H1 (cell line): ENCODE results near the gene GPR42. TPM values are rescaled to one million over a fixed set of nuclear protein-coding genes. Genes with fewer than 3 reads are reported as not detected.

Experiments used
- CTCF ChIA-PET: fragments of 300-600 bp; sonication (Branson Sonifier 250); formaldehyde crosslinking; loops from one replicate; lab custom pipeline; 2021; ENCODE audit not compliant: partially characterized antibody; lab: Charles Lee
- POLR2A ChIA-PET: fragments of 300-600 bp; sonication (Branson Sonifier 250); formaldehyde crosslinking; loops from one replicate; lab custom pipeline; 2021; ENCODE audit warnings: inconsistent platforms; ENCODE audit not compliant: partially characterized antibody; lab: Charles Lee
- DNase-seq, 2 experiments: peaks; one replicate each; pipeline versions ENCODE4 v3.0.0 to v3.0.0-alpha.2; 2010 to 2022; ENCODE audit warnings: low spot score in 2 of 2, low read depth in 1 of 2, mixed read lengths in 1 of 2
- FAIRE-seq: peaks from 2 replicates; lab custom pipeline; 2011; peaks lifted over from hg19 to GRCh38; lab: Jason Lieb, UNC
- H2AFZ ChIP-seq: 2 replicates; pipeline ENCODE4 v1.8.1; 2012; ENCODE audit warnings: low read length, inconsistent platforms
- H2AK5ac ChIP-seq: 2 replicates; pipeline ENCODE4 v1.6.1; 2013; ENCODE audit warnings: low read depth, low read length
- H2BK120ac ChIP-seq: replicated peaks from 2 replicates; pipeline ENCODE3; 2013; ENCODE audit warnings: low read depth, low read length, inconsistent platforms
- H2BK12ac ChIP-seq: 2 replicates; pipeline ENCODE4 v1.6.1; 2013; ENCODE audit warnings: low read depth, low read length
- H2BK15ac ChIP-seq: 2 replicates; pipeline ENCODE4 v1.6.1; 2013; ENCODE audit warnings: low read length
- H2BK20ac ChIP-seq: 2 replicates; pipeline ENCODE4 v1.6.1; 2013; ENCODE audit warnings: low read length
- H2BK5ac ChIP-seq: 2 replicates; pipeline ENCODE4 v1.6.1; 2013; ENCODE audit warnings: low read depth, low read length
- H3K14ac ChIP-seq: 2 replicates; pipeline ENCODE4 v1.6.1; 2013; ENCODE audit warnings: inconsistent platforms; ENCODE audit not compliant: insufficient read length
- H3K18ac ChIP-seq: 2 replicates; pipeline ENCODE4 v1.6.1; 2013; ENCODE audit warnings: low read length; ENCODE audit errors: extremely low read depth
- H3K23ac ChIP-seq: 2 replicates; pipeline ENCODE4 v1.6.1; 2013; ENCODE audit warnings: inconsistent platforms; ENCODE audit not compliant: insufficient read length
- H3K23me2 ChIP-seq: 2 replicates; pipeline ENCODE4 v1.6.1; 2013; ENCODE audit warnings: low read depth, low read length
- H3K27ac ChIP-seq: 2 replicates; pipeline ENCODE4 v1.6.1; 2011; ENCODE audit warnings: low read depth, low read length, inconsistent platforms
- H3K27me3 ChIP-seq, 4 experiments: replicated peaks in 1 of 4; 1 replicate in 1 of 4; 2 replicates in 3 of 4; pipeline versions ENCODE4 v1.6.1 to v1.8.1; 2011 to 2013; ENCODE audit warnings: low read length in 3 of 4, mild to moderate bottlenecking in 3 of 4, inconsistent platforms in 2 of 4, mixed read lengths in 2 of 4, moderate library complexity in 1 of 4; ENCODE audit not compliant: control insufficient read depth in 3 of 4, insufficient read depth in 3 of 4; ENCODE audit errors: extremely low read depth in 1 of 4
- H3K36me3 ChIP-seq, 4 experiments: 2 replicates each; pipeline versions ENCODE4 v1.6.1 to v1.8.1; 2011 to 2013; ENCODE audit warnings: mild to moderate bottlenecking in 4 of 4, low read length in 3 of 4, moderate library complexity in 2 of 4, control low read depth in 1 of 4, inconsistent platforms in 1 of 4; ENCODE audit not compliant: insufficient read depth in 4 of 4, control insufficient read depth in 2 of 4
- H3K4ac ChIP-seq: replicated peaks from 2 replicates; pipeline ENCODE3; 2013; ENCODE audit warnings: low read length, low read depth, mixed read lengths, inconsistent platforms; ENCODE audit not compliant: insufficient read length
- H3K4me1 ChIP-seq, 4 experiments: replicated peaks in 1 of 4; 1 replicate in 1 of 4; 2 replicates in 3 of 4; pipeline versions ENCODE4 v1.6.1 to v1.8.1; 2011 to 2013; ENCODE audit warnings: low read length in 3 of 4, inconsistent platforms in 2 of 4, mixed read lengths in 1 of 4; ENCODE audit not compliant: insufficient read depth in 4 of 4, control insufficient read depth in 3 of 4
- H3K4me2 ChIP-seq, 2 experiments: 2 replicates each; pipeline versions ENCODE4 v1.6.1 to v1.8.1; 2011 to 2013; ENCODE audit warnings: low read depth in 2 of 2, low read length in 2 of 2, control low read depth in 1 of 2, inconsistent platforms in 1 of 2, mild to moderate bottlenecking in 1 of 2; ENCODE audit not compliant: insufficient read depth in 1 of 2
- H3K4me3 ChIP-seq, 4 experiments: fragments of 200-600, 300-600 bp in 1 of 4; sonication (generic), shearing (Covaris generic), sonication (Bioruptor Twin) in 1 of 4; 2 replicates each; pipeline versions ENCODE4 v1.5.1 to v1.8.1; 2011 to 2016; ENCODE audit warnings: low read length in 4 of 4, low read depth in 3 of 4, control low read depth in 2 of 4, inconsistent platforms in 2 of 4, mild to moderate bottlenecking in 2 of 4, mixed read lengths in 1 of 4, moderate library complexity in 1 of 4; ENCODE audit not compliant: insufficient read depth in 2 of 4; ENCODE audit errors: extremely low read depth in 1 of 4
- H3K56ac ChIP-seq: replicated peaks from 2 replicates; pipeline ENCODE3; 2013; ENCODE audit warnings: low read depth, mild to moderate bottlenecking, mixed read lengths, low read length, inconsistent platforms; ENCODE audit not compliant: insufficient read length
- H3K79me1 ChIP-seq: 2 replicates; pipeline ENCODE4 v1.6.1; 2013; ENCODE audit warnings: low read depth, low read length, control low read depth
- H3K79me2 ChIP-seq, 2 experiments: 2 replicates each; pipeline versions ENCODE4 v1.6.1 to v1.8.1; 2012 to 2013; ENCODE audit warnings: low read length in 2 of 2, mild to moderate bottlenecking in 2 of 2, inconsistent platforms in 1 of 2; ENCODE audit not compliant: insufficient read depth in 2 of 2, control insufficient read depth in 1 of 2
- H3K9ac ChIP-seq, 4 experiments: replicated peaks in 1 of 4; 1 replicate in 1 of 4; 2 replicates in 3 of 4; pipeline versions ENCODE4 v1.6.1 to v1.8.1; 2011 to 2013; ENCODE audit warnings: low read depth in 3 of 4, low read length in 3 of 4, control low read depth in 2 of 4, mild to moderate bottlenecking in 2 of 4, moderate library complexity in 2 of 4, inconsistent platforms in 1 of 4; ENCODE audit errors: extremely low read depth in 1 of 4
- H3K9me3 ChIP-seq, 2 experiments: 2 replicates each; pipeline versions ENCODE4 v1.6.1 to v1.8.1; 2012 to 2013; ENCODE audit warnings: mild to moderate bottlenecking in 2 of 2, moderate library complexity in 2 of 2, control low read depth in 1 of 2, inconsistent platforms in 1 of 2, low read depth in 1 of 2, low read length in 1 of 2, mixed read lengths in 1 of 2; ENCODE audit not compliant: insufficient read depth in 2 of 2
- H4K20me1 ChIP-seq, 2 experiments: replicated peaks in 1 of 2; 2 replicates each; pipeline versions ENCODE3 to v1.8.1; 2011 to 2013; ENCODE audit warnings: inconsistent platforms in 2 of 2, low read length in 2 of 2, mild to moderate bottlenecking in 1 of 2; ENCODE audit not compliant: insufficient read depth in 2 of 2, control insufficient read depth in 1 of 2
- H4K5ac ChIP-seq: 2 replicates; pipeline ENCODE4 v1.6.1; 2013; ENCODE audit warnings: low read length, low read depth, mixed read lengths, inconsistent platforms; ENCODE audit not compliant: insufficient read length
- H4K8ac ChIP-seq: 2 replicates; pipeline ENCODE4 v1.8.0; 2013; ENCODE audit warnings: mild to moderate bottlenecking, moderate library complexity, low read length, inconsistent platforms; ENCODE audit not compliant: insufficient read depth; ENCODE audit errors: extremely low read depth
- H4K91ac ChIP-seq: replicated peaks from 2 replicates; pipeline ENCODE3; 2013; ENCODE audit warnings: low read length, mixed read lengths, inconsistent platforms; ENCODE audit not compliant: insufficient read length
- CEBPB ChIP-seq: IDR thresholded peaks from 2 replicates; pipeline ENCODE4 v1.6.1; 2012; ENCODE audit warnings: low read depth, low read length
- CTBP2 ChIP-seq: IDR thresholded peaks from 2 replicates; pipeline ENCODE4 v1.7.0; 2011; ENCODE audit warnings: borderline replicate concordance, mild to moderate bottlenecking, moderate library complexity, mixed read lengths, low read length; ENCODE audit not compliant: insufficient read depth, insufficient read length
- RAD21 ChIP-seq, 2 experiments: IDR thresholded peaks in 1 of 2; conservative IDR thresholded peaks in 1 of 2; 2 replicates each; pipeline ENCODE4 v1.6.1; 2011; ENCODE audit warnings: low read depth in 2 of 2, low read length in 2 of 2, improper control_type of control experiment in 1 of 2, inconsistent platforms in 1 of 2, mild to moderate bottlenecking in 1 of 2, moderate library complexity in 1 of 2
- WGBS, 2 experiments: shearing (Covaris generic) in 1 of 2; methylation state at CpG; one replicate each; pipeline versions ENCODE4 v1.1.6 to v1.1.7; 2013 to 2015; ENCODE audit warnings: low lambda C conversion rate in 2 of 2, mixed read lengths in 2 of 2, inconsistent platforms in 1 of 2, low coverage in 1 of 2, missing lambda C conversion rate in 1 of 2; ENCODE audit not compliant: insufficient replicate concordance in 2 of 2, insufficient coverage in 1 of 2, insufficient read length in 1 of 2; ENCODE audit errors: extremely low coverage in 1 of 2, missing lambda C conversion rate in 1 of 2; 5-methylcytosine and 5-hydroxymethylcytosine counted together
- polyA plus RNA-seq, 7 experiments: library from polyadenylated mRNA; depleted of rRNA in 3 of 7; stranded (reverse) in 5 of 7; unstranded in 2 of 7; fragments of >200 nt in 5 of 7; fragments of 200-250 nt in 2 of 7; gene quantifications; 1 replicate in 5 of 7; 2 replicates in 1 of 7; 4 replicates in 1 of 7; pipeline versions ENCODE4 v1.2.1 to v1.2.3, GENCODE V29; 2011 to 2013; ENCODE audit warnings: missing spikeins in 2 of 7, mixed read lengths in 2 of 7
- total RNA-seq: library from RNA; stranded (reverse); fragmentation: NEBNext Ultra II Directional; extraction: Animal tissue kit (Norgen Biotek cat#: 25700); gene quantifications from 2 replicates; pipeline ENCODE4 v1.2.1, GENCODE V29; 2021

GPR42 gene
- total and polyA plus RNA-seq, 2 of the 8 experiments (the other 6 are each of a cell fraction or from before 2014, with no cell fraction given), result not detected

GRCh38 chr19:35342430-35342829 lies 28.4 kb upstream of the GPR42 start:
- H3K27ac ChIP-seq, result no peak overlapping the region

More at GRCh38 chr19:35342430-35342829, 28.4 kb upstream of the GPR42 start:
- ChIA-PET POLR2A (interaction anchor here (1.5 kb wide), 1 partner anchor 168 kb away, joined by 6 read pairs; no protein-coding TSS in a partner anchor), CTCF (interaction anchor here (0.6 to 1.3 kb wide), 8 partner anchors 9 to 153 kb away, joined by 3 to 7 read pairs (median 3); no protein-coding TSS in a partner anchor)
- no peak overlapping the region for H2AK5ac ChIP-seq
- H4K20me1 ChIP-seq, result no peaks in the 10 kb centered on the region
- no peak overlapping the region for H2AFZ ChIP-seq
- no peak overlapping the region for H2BK15ac ChIP-seq
- H3K4me1 ChIP-seq, result no peaks in the 10 kb centered on the region
- no peak overlapping the region for H4K91ac ChIP-seq
- H2BK120ac ChIP-seq, result no peak overlapping the region
- no peak overlapping the region for H3K23ac ChIP-seq
- H3K9me3 ChIP-seq, result no peaks in the 10 kb centered on the region
- no peak overlapping the region for H2BK12ac ChIP-seq
- H2BK20ac ChIP-seq, result no peak overlapping the region
- H2BK5ac ChIP-seq, result no peak overlapping the region
- H3K23me2 ChIP-seq, result no peaks in the 10 kb centered on the region; the same call in 1 of the 2 replicates
- no peak overlapping the region for H3K18ac ChIP-seq
- no peaks in the 10 kb centered on the region for H3K79me1 ChIP-seq
- TF ChIP-seq CTBP2 (no peak), CEBPB (no peak), RAD21 (IDR thresholded peaks at IDR 0.05 in 1 of 2, conservative IDR thresholded peaks at IDR 0.05 in 1 of 2; ENCODE audit: low read depth in 2 of 2, low read length in 2 of 2) (no peak)
- no peaks in the 10 kb centered on the region for H3K36me3 ChIP-seq
- no peak overlapping the region for H4K5ac ChIP-seq
- H3K4me3 ChIP-seq, result no peak overlapping the region
- FAIRE-seq, result no peak
- H3K14ac ChIP-seq, result no peak overlapping the region
- no peaks in the 10 kb centered on the region for H3K79me2 ChIP-seq
- H3K9ac ChIP-seq, result no peak overlapping the region
- 79% methylated on average over 5 of the region's 5 CpGs; no CpG with 5 or more reads in 1 of the 2 experiments for WGBS, 2 experiments
- DNase-seq, result no peak
- H4K8ac ChIP-seq, result no peak overlapping the region
- H3K4ac ChIP-seq, result no peak overlapping the region
- H3K56ac ChIP-seq, result no peak overlapping the region
- no peaks in the 10 kb centered on the region for H3K27me3 ChIP-seq
- H3K4me2 ChIP-seq, result no peak overlapping the region
